HG02571 (cell line): ENCODE results near the gene ILKAP.

Source experiments
- ATAC-seq: cut with Tn5 transposase; IDR thresholded peaks from one replicate; pipeline ENCODE4 v1.9.1; 2021; ENCODE audit warnings: mild to moderate bottlenecking, moderate library complexity; ENCODE audit not compliant: unreplicated experiment

ILKAP gene

DNA sequence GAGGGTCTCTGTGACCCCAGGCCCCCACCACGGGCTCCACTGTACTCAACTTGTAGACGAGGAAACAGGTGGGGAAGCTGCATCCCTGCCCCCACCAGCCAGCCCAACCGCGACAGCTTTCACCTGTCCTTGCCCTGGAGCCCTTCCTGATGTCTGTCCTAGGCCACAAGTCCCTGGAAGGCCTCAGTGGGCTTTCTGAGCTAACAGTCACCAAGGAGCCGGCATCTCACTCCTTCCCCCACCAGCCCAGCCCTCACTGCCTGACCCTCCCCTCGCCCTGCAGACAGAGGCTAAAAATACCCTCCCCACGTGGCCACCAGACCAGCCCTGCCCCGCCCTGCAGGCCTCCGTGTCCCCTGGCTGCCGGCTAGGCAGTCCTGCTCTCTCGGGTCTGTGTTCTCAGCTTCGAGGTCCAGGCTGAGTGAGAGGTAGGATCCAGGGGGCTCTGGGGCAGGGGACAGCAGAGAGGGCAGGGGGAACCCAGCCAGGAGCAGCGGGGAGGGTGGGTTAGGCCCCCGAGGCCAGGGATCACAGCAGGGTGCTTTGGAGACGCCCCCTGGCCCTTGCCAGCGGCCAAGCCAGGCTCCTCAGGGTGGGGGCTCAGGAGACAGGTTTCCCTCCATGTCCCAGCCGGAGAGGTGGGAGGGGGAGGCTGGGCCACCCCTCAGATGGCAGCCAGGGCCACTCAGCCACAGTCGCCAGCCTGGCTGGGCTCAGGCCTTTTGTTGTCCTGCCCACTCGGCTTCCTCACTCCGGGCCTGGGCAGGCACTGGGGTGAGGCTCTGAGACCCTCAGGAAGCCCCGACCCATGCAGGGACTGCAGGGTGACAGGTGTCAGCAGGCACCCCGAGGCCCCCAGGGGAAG, 64.9 kb downstream of the ILKAP start, which contains the start of gene KLHL30:
Gene KLHL30, plus strand, starts transcription at position 338 of the 865 bp plus-strand sequence. CDS start 2,087 bp downstream, outside the sequence.
- no peak for ATAC-seq

DNA sequence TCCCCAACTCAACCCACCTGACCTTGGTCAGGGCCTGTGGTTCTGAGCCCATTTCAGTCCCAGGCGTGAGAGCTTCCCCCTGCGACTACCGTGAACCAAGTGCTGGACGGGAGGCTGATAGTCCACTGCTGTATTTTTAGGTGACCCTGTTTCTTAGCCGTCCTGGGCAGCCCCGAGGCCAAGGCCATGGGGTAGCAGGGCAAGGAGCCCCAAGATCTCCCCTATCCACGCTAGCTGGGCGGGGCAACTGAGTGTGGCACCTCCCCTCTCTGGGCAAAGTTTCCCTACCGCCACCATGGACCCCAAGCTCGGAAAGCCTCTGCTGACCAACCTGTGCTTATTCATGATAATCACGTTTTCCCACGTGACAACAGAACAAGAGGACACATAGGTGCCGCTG, 65.6 kb downstream of the ILKAP start:
- ATAC-seq: no peak

- no peak for ATAC-seq
These were observed 66.5 kb downstream of the ILKAP start for GRCh38 chr2:238136820-238137537.

DNA sequence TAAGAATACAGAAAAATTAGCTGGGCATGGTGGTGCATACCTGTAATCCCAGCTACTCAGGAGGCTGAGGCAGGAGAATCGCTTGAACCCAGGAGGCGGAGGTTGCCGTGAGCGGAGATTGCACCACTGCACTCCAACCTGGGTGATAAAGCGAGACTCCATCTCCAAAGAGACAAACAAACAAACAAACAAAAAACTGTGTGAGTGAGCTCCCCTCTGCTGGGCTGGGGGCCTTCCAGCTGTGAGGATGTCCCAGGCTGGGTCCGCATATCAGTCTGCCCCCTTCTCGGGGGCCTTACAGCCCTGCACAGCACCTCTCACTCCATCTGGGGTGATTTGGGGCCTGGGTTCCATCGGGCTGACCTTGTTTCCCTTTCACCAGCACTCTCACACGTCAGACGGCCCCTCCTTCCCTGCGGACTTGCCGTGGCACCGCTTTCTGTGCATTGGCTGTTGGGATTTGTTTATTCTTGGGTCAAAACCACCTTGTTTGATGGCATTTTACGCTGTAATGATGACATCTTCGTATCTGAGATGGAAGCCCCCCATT, 67.8 kb downstream of the ILKAP start:
- no peak for ATAC-seq

- ATAC-seq: no peak
These were observed 69.1 kb downstream of the ILKAP start for GRCh38 chr2:238134393-238134785.

DNA sequence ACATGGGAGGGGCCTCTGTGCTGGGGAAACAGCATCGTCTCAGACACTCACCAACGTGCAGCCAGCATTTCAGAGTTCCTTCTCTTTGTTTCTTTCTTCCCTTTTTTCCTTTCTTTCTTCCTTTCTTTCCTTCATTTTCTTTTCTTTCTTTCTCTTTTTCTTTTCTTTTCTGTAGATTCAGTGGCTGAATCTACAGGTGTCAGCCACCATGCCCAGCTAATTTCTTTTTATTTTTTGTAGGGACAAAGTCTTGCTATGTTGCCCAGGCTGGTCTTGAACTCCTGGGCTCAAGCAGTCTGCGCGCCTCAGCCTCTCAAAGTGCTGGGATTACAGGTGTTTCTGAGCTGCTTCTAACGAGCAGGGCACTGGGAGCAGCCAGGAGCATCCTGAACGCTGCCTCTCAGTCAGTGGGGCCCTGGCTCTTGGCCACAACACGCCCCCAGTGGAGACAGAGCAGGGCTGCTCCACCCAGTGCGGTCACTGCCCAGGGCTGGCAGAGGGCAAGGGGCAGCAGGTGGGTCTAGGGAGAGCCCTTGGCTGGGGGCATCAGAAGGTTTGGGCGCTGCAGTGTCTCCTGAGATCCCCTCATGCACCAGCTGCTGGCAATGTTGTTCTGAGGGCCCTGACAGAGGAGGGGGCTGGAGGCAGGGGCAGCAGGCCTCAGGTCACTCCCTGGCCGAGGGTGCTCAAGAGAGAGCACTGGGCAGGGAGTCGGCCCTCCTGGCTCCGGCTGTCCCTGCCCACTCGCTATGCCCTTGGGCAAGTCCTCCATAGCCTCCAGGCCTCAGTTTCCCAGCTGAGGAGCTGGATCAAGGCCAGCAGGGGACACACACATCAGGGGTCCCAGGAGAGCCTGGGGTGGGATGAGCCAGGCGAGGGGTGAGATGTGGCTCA, 69.7 kb downstream of the ILKAP start:
- ATAC-seq: no peak

GRCh38 chr2:238132463-238133450, 70.7 kb downstream of the ILKAP start:
- no peak for ATAC-seq

DNA sequence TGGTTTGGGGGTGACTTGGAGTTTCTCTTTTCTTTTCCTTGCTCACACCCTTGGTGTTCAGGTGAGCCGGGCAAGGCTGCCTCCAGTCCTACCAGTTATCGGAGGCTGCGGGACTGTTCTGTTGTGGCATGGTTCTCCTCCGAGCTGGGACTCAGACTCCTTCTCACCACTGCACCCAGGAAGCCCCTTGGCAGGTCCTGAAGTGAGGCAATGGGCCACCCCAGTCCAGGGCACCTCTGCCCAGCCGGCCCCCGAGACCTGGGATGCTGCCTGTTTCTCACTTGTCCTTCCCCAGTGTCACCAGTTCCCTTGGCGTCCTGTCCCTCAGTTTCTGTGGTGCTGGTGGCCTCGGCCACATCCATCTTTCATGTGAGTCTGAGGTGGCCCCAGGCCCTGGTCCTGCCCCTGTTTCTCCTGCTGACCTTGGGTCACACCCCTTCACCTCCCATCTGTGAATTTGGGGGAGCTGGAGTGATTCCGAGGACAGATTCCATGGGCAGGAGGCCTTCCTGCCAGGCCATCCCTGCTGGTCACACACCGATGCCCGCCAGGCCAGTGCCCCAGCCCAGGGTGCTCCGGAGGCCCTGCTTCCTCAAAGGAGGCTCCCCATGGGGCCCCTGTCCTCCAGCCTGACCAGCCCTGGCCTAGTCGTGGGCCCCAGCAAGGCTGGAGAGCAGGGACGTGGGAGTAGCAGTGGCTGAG, 71.6 kb downstream of the ILKAP start:
- ATAC-seq: no peak

GRCh38 chr2:238130696-238131628, 72.5 kb downstream of the ILKAP start:
- no peak for ATAC-seq

GRCh38 chr2:238130111-238130695, 73.3 kb downstream of the ILKAP start:
- no peak for ATAC-seq

GRCh38 chr2:238129166-238130010, 74.1 kb downstream of the ILKAP start:
- no peak for ATAC-seq

GRCh38 chr2:238128534-238129001, 74.9 kb downstream of the ILKAP start:
- no peak for ATAC-seq

- no peak for ATAC-seq
These were observed 75.4 kb downstream of the ILKAP start for GRCh38 chr2:238128061-238128440.

DNA sequence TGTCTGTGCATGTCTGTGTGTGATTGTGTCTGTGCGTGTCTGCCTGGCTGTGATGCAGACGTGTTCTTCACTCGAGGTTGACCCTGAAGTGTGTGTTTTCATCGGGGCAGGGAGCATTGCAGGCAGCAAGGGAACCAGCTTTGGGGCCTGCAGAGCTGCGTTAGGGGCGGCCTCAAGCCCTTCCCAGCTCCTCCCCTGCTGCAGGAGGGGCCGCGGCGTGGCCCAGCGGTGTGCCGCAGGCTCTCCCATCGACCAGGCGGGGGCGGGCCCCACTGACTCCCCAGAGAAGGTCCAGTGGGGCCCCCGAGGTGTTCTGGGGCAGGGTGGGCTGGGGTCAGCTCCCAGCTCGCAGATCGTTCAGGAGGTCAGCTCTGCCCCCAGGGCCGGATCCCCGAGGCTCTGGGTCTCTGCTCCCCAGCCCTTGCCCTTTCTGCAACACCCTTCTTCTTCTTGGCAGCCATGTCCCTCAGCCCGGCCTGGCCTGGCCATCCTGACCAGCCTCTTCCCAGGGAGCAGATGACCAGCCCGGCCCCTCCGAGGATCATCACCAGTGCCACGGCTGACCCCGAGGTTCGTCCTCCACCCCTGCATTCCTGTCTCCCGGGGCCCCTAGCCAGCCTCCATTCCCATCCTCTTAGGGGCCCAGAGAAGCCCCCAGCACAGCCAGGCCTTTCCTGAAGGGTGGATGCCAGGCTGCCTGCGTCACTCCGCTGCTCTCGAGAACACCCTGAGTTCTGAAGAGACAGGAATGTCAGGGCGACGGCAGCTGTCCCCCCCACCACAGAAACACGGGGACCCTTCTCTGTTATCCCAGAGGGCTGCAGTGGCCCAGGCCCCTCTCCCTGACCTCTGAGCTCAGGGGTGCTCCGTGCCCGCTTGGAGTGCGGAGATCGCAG, 76.1 kb downstream of the ILKAP start:
- no peak for ATAC-seq

DNA sequence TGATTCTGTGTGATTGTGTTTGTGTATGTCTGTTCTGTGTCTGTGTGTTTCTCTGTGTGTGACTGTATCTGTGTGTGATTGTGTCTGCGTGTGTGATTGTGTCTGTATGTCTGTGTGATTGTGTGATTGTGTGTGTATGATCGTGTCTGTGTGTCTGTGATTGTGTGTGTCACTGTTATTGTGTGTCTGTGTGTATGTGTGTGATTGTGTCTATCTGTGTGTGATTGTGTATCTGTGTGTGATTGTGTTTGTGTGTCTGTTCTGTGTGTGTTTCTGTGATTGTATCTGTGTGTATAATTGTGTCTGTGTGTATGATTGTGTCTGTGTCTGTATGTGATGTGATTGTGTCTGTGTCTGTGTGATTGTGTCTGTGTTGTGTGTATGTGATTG, 76.7 kb downstream of the ILKAP start:
- ATAC-seq: no peak

GRCh38 chr2:238126338-238126737, 77.2 kb downstream of the ILKAP start:
- no peak for ATAC-seq
